ENCODE measurements around the gene IGF1R.

Gene IGF1R

GRCh38 chr15:98924401-98925049 lies 276.2 kb downstream of the IGF1R start:
- no peak for DNase-seq (ENCODE audit: low read depth in 1 of 2, low spot score in 1 of 2)
- TF ChIP-seq, protein P1, sequence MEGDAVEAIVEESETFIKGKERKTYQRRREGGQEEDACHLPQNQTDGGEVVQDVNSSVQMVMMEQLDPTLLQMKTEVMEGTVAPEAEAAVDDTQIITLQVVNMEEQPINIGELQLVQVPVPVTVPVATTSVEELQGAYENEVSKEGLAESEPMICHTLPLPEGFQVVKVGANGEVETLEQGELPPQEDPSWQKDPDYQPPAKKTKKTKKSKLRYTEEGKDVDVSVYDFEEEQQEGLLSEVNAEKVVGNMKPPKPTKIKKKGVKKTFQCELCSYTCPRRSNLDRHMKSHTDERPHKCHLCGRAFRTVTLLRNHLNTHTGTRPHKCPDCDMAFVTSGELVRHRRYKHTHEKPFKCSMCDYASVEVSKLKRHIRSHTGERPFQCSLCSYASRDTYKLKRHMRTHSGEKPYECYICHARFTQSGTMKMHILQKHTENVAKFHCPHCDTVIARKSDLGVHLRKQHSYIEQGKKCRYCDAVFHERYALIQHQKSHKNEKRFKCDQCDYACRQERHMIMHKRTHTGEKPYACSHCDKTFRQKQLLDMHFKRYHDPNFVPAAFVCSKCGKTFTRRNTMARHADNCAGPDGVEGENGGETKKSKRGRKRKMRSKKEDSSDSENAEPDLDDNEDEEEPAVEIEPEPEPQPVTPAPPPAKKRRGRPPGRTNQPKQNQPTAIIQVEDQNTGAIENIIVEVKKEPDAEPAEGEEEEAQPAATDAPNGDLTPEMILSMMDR (IDR thresholded peaks at IDR 0.05; ENCODE audit: insufficient read depth, low read length) = no peak
- TF ChIP-seq GABPA (IDR thresholded peaks at IDR 0.05; ENCODE audit: low read depth) (no peak), SPI1 (IDR thresholded peaks at IDR 0.05; ENCODE audit: borderline replicate concordance, low read depth) (no peak), POLR2AphosphoS5 (IDR thresholded peaks at IDR 0.05; ENCODE audit: low read depth) (no peak), REST (IDR thresholded peaks at IDR 0.05; ENCODE audit: insufficient replicate concordance, low read depth) (no peak)
- H3K27me3 ChIP-seq (ENCODE audit: insufficient read depth, poor library complexity, severe bottlenecking) = no peaks in the 10 kb centered on the region
- H3K4me3 ChIP-seq (replicated peaks; ENCODE audit: insufficient read depth, low read length) = no peak overlapping the region
- H3K27ac ChIP-seq (replicated peaks) = no peak overlapping the region

DNA sequence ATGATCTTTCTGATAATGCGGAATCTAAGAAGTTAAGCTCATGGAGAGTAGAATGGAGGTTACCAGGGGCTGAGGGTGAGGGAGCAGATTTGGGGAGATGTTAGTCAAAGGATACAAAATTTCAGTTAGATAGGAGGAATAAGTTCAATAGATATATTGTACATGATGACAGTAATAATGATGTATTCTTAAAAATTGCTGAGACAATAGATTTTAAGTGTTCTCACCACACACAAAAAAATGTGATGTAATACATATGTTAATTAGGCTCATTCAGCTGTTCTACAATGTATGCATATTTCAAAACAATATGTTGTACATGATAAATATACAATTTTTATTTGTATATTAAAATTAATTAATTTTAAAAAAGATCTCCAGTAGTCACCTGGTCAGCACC lies 277.9 kb downstream of the IGF1R start:
- Histone ChIP-seq H3K27ac (replicated peaks) (no peak overlapping the region), H3K4me3 (replicated peaks; ENCODE audit: insufficient read depth, low read length) (no peak overlapping the region), H3K27me3 (ENCODE audit: insufficient read depth, poor library complexity, severe bottlenecking) (no peaks in the 10 kb centered on the region)
- TF ChIP-seq, protein P1 (IDR thresholded peaks at IDR 0.05; ENCODE audit: insufficient read depth, low read length) = no peak
- DNase-seq (ENCODE audit: low read depth in 1 of 2, low spot score in 1 of 2) = no peak

DNA sequence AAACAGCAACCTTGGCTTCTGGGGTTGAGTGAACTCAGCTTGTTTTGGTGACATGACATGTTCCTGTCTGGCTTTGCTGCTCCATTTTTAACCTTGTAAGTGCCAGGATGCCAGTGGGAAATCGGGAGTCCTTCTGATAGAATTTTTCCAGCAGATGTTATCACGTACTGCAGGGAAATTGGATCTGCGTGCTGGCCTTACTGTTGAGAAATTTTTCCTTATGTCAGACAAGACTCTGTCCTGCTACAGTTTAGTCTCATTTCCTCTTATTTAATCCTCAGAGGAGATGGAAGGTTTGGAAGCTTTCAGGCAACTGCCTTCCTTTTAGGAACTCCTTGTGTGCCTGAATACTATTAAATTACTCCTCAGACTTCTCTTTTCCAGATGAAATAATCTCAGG lies 278.7 kb downstream of the IGF1R start:
- H3K27ac ChIP-seq (replicated peaks) = no peak overlapping the region
- H3K27me3 ChIP-seq (ENCODE audit: insufficient read depth, poor library complexity, severe bottlenecking) = no peaks in the 10 kb centered on the region
- TF ChIP-seq GABPA (IDR thresholded peaks at IDR 0.05; ENCODE audit: low read depth) (no peak), SPI1 (IDR thresholded peaks at IDR 0.05; ENCODE audit: borderline replicate concordance, low read depth) (no peak), POLR2AphosphoS5 (IDR thresholded peaks at IDR 0.05; ENCODE audit: low read depth) (no peak), REST (IDR thresholded peaks at IDR 0.05; ENCODE audit: insufficient replicate concordance, low read depth) (no peak)
- TF ChIP-seq, protein P1 (IDR thresholded peaks at IDR 0.05; ENCODE audit: insufficient read depth, low read length) = no peak
- no peak overlapping the region for H3K4me3 ChIP-seq (replicated peaks; ENCODE audit: insufficient read depth, low read length)
- no peak for DNase-seq (ENCODE audit: low read depth in 1 of 2, low spot score in 1 of 2)

DNA sequence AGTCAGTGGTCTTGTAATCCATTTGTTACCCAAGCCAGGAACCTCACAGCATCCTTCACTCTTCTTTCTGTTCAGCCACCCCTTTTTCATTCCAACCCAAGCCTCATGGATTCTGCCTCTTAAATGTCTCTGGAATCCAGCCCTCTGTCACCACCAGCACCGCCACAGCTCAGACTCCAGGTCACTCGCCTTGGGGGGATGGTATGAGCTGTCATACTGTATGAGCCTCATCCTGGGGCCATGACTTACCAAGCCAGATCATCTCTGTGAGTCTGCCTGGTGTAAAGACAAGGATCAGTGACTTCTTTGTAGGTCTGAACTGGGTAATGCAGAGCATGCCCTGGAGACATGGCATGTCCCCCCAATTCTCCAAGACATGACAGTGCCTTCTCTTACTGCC lies 279.7 kb downstream of the IGF1R start:
- H3K27me3 ChIP-seq (ENCODE audit: insufficient read depth, poor library complexity, severe bottlenecking) = no peaks in the 10 kb centered on the region
- no peak overlapping the region for H3K27ac ChIP-seq (replicated peaks)
- H3K4me3 ChIP-seq (replicated peaks; ENCODE audit: insufficient read depth, low read length) = no peak overlapping the region
- TF ChIP-seq POLR2AphosphoS5 (IDR thresholded peaks at IDR 0.05; ENCODE audit: low read depth) (no peak), SPI1 (IDR thresholded peaks at IDR 0.05; ENCODE audit: borderline replicate concordance, low read depth) (no peak), GABPA (IDR thresholded peaks at IDR 0.05; ENCODE audit: low read depth) (no peak)
- DNase-seq (ENCODE audit: low read depth in 1 of 2, low spot score in 1 of 2) = no peak
